Endothelial cell of umbilical vein (primary cell): ENCODE measurements around the gene RPLP2. TPM values are rescaled to one million over a fixed set of nuclear protein-coding genes. Genes with fewer than 3 reads are reported as not detected.

ENCODE experiments used
- BruUV-seq: library from RNA; stranded (reverse); fragments of 400-500 nt; replicated peaks from 2 replicates; lab custom pipeline; 2021; lab: Mats Ljungman, UMichigan
- CTCF ChIA-PET: fragments of 300-600, 350-600 bp; sonication (Branson Sonifier 250); formaldehyde crosslinking; loops from one replicate; lab custom pipeline; 2021; ENCODE audit warnings: antibody characterized with exemption, inconsistent platforms; lab: Charles Lee
- POLR2A ChIA-PET: fragments of 300-600, 350-600 bp; sonication (Branson Sonifier 250); formaldehyde crosslinking; loops from one replicate; lab custom pipeline; 2021; ENCODE audit warnings: antibody characterized with exemption, inconsistent platforms; lab: Charles Lee
- DNase-seq: peaks from one replicate; pipeline ENCODE4 v3.0.0-alpha.2; 2011; ENCODE audit warnings: low read depth, low spot score
- FAIRE-seq: peaks from 2 replicates; lab custom pipeline; 2011; peaks lifted over from hg19 to GRCh38; lab: Jason Lieb, UNC
- H2AFZ ChIP-seq: 2 replicates; pipeline ENCODE4 v1.6.0; 2012; ENCODE audit warnings: low read depth, low read length, control low read depth, inconsistent platforms
- H3K27ac ChIP-seq: 2 replicates; pipeline ENCODE4 v1.5.1; 2011; ENCODE audit warnings: low read depth, mild to moderate bottlenecking, control low read depth, low read length, moderate library complexity; ENCODE audit not compliant: insufficient read depth
- H3K27me3 ChIP-seq, 2 experiments: 2 replicates each; pipeline versions ENCODE4 v1.6.0 to v1.6.1; 2011; ENCODE audit warnings: low read length in 2 of 2, mixed read lengths in 1 of 2; ENCODE audit not compliant: control insufficient read depth in 2 of 2, insufficient read depth in 2 of 2
- H3K36me3 ChIP-seq, 2 experiments: 2 replicates in 1 of 2; 3 replicates in 1 of 2; pipeline ENCODE4 v1.5.1; 2011; ENCODE audit warnings: low read length in 2 of 2, mild to moderate bottlenecking in 1 of 2, moderate library complexity in 1 of 2; ENCODE audit not compliant: control insufficient read depth in 2 of 2, insufficient read depth in 2 of 2; ENCODE audit errors: extremely low read depth in 1 of 2
- H3K4me1 ChIP-seq: 3 replicates; pipeline ENCODE4 v1.5.1; 2011; ENCODE audit warnings: mild to moderate bottlenecking, low read length; ENCODE audit not compliant: control insufficient read depth, insufficient read depth; ENCODE audit errors: extremely low read depth
- H3K4me2 ChIP-seq: 2 replicates; pipeline ENCODE4 v1.6.1; 2011; ENCODE audit warnings: low read length, control low read depth, mixed read lengths; ENCODE audit not compliant: insufficient read depth
- H3K4me3 ChIP-seq, 3 experiments: fragments of 200-600 bp in 1 of 3; sonication (generic), shearing (Covaris generic) in 1 of 3; replicated peaks in 1 of 3; 2 replicates each; pipeline ENCODE4 v1.5.1; 2011 to 2016; ENCODE audit warnings: control low read depth in 3 of 3, low read length in 3 of 3, mild to moderate bottlenecking in 2 of 3, inconsistent platforms in 1 of 3, low read depth in 1 of 3, moderate library complexity in 1 of 3; ENCODE audit not compliant: insufficient read depth in 1 of 3
- H3K79me2 ChIP-seq: 2 replicates; pipeline ENCODE4 v1.6.0; 2012; ENCODE audit warnings: low read length, inconsistent platforms; ENCODE audit not compliant: control insufficient read depth, insufficient read depth
- H3K9ac ChIP-seq: replicated peaks from 2 replicates; pipeline ENCODE3; 2011; ENCODE audit warnings: low read length, control low read depth; ENCODE audit not compliant: insufficient read depth; ENCODE audit errors: extremely low read depth
- H3K9me1 ChIP-seq: replicated peaks from 3 replicates; pipeline ENCODE4 v1.6.0; 2011; ENCODE audit warnings: mild to moderate bottlenecking, low read length; ENCODE audit not compliant: control insufficient read depth, insufficient read depth; ENCODE audit errors: extremely low read depth
- H3K9me3 ChIP-seq: replicated peaks from 2 replicates; pipeline ENCODE4 v1.5.1; 2012; ENCODE audit warnings: low read length, inconsistent platforms; ENCODE audit not compliant: control insufficient read depth, insufficient read depth
- H4K20me1 ChIP-seq: replicated peaks from 2 replicates; pipeline ENCODE3; 2011; ENCODE audit warnings: mild to moderate bottlenecking, low read length; ENCODE audit not compliant: control insufficient read depth, insufficient read depth; ENCODE audit errors: extremely low read depth
- JUN ChIP-seq: IDR thresholded peaks from 2 replicates; pipeline ENCODE4 v1.6.1; 2011; ENCODE audit warnings: borderline replicate concordance, low read depth; ENCODE audit not compliant: insufficient read length, insufficient read depth
- POLR2A ChIP-seq: IDR thresholded peaks from 2 replicates; pipeline ENCODE4 v1.6.1; 2012; ENCODE audit warnings: low read depth, mild to moderate bottlenecking, control low read depth, low read length
- dilution Hi-C: fragments of 300-500 bp; cut with MboI; formaldehyde crosslinking; loops from one replicate; pipeline ENCODE4 v1.15.0; 2019; ENCODE audit warnings: low sequenced_read_pairs; ENCODE audit not compliant: extremely low pct_ligation_motif_present
- intact Hi-C: fragments of 100-400 bp; cut with micrococcal nuclease; formaldehyde crosslinking; loops from one replicate; pipeline ENCODE4 v1.10.0; 2022
- polyA plus RNA-seq, 4 experiments: library from polyadenylated mRNA; depleted of rRNA in 3 of 4; stranded (reverse) in 3 of 4; unstranded in 1 of 4; fragments of >200 nt; gene quantifications; 2 replicates each; pipeline versions ENCODE4 v1.2.1 to v1.2.3, GENCODE V29; 2011 to 2012; ENCODE audit warnings: missing spikeins in 1 of 4
- total RNA-seq: library from RNA; stranded (reverse); gene quantifications from 2 replicates; pipeline ENCODE4 v1.2.3, GENCODE V29; 2021
- TF ChIP-seq, protein P1 (sequence below): IDR thresholded peaks from 2 replicates; pipeline ENCODE4 v1.6.1; 2011; ENCODE audit not compliant: insufficient read depth, insufficient read length

Gene RPLP2
- total and polyA plus RNA-seq, 2 donors (not counting 3 experiments of a cell fraction or from before 2014, with no cell fraction given): 1,579 to 1,739 TPM

DNA sequence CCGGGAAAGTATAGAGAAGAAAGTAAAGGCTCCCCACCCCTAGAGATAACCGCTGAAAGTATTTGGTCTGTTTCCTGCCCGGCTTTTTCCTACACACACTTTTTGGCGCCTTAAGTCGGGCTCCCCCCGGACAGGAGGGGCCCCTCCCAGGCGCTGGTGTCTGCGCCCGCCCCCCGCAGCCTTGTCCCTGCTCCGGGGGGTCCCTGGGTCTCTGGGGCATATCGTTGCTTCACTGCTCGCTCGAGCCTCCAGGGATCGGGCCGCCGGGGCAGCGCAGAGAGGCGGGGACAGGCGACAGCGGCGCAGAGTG is 17.0 kb downstream of the RPLP2 start:
- ChIA-PET POLR2A (no interaction called here), CTCF (no interaction called here)
- peak overlapping the region; percentile 2 to 23 (median 19) for H3K4me3 ChIP-seq
- peaks cover 34% of the 10 kb centered on the region for H3K4me1 ChIP-seq
- BruUV-seq: no TSS peak
- no peaks in the 10 kb centered on the region for H3K9me3 ChIP-seq
- peak overlapping the region; percentile 52 for H2AFZ ChIP-seq
- dilution Hi-C loops: no loop called here
- intact Hi-C loops: no loop called here
- no peak overlapping the region for H3K9ac ChIP-seq
- TF ChIP-seq, protein P1, sequence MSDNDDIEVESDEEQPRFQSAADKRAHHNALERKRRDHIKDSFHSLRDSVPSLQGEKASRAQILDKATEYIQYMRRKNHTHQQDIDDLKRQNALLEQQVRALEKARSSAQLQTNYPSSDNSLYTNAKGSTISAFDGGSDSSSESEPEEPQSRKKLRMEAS: no peak
- no peaks in the 10 kb centered on the region for H3K9me1 ChIP-seq
- H3K27ac ChIP-seq: no peak overlapping the region
- no peaks in the 10 kb centered on the region for H3K27me3 ChIP-seq
- DNase-seq (no peak), FAIRE-seq (no peak)
- H3K36me3 ChIP-seq: peaks cover 4 to 13% of the 10 kb centered on the region in 2 experiments
- H4K20me1 ChIP-seq: no peaks in the 10 kb centered on the region
- H3K79me2 ChIP-seq: peaks cover 4% of the 10 kb centered on the region
- peak overlapping the region; percentile 37 for H3K4me2 ChIP-seq

DNA sequence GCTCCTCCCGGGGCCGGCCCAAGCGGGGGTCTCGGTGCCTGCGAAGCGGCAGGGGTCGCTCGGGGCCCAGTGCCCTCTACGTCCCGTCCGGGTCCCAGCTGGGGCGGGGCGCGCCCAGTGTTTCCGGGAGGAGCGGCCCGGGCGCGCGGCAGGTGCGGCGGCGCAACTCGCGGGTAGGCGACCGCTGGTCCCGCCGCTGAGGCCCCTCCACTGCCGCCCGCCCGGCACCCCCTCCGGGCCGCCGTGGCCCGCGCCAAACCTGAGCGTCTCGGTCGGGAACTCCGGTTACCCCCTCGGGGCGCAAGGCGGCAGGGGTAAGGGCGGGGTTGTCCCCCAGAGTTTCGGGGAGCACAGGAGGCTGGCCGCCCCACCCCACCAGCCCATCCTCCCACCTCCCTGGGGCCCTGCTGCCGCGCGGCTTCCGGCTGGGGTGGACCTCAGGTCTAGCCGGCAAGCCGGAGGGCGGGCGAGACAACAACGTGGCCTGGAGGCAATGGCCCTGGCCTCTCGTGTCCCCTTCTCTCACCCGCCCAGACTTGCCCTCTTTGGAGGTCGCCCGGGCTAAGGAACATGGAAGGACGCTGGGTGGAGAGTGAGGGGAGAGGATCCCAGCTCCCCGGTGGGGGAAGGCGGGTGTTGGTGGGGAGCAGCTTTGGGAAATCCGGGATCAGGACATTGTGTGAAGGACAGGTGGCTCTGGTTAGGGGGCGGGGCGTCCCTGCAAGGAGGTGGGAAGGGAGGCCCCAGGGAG is 17.6 kb downstream of the RPLP2 start:
- H3K4me2 ChIP-seq: peak overlapping the region; percentile 37

More for the DNA sequence above, 17.6 kb downstream of the RPLP2 start:
- H2AFZ ChIP-seq: peak overlapping the region; percentile 52
- TF ChIP-seq POLR2A (peak; percentile 5), JUN (no peak)
- no TSS peak for BruUV-seq
- peaks cover 4 to 11% of the 10 kb centered on the region in 2 experiments for H3K36me3 ChIP-seq
- H3K27ac ChIP-seq: no peak overlapping the region
- CTCF ChIA-PET: no interaction called here
- H3K27me3 ChIP-seq: no peaks in the 10 kb centered on the region
- peak overlapping the region; percentile 2 to 23 (median 19) for H3K4me3 ChIP-seq
- H3K9me1 ChIP-seq: no peaks in the 10 kb centered on the region
- H4K20me1 ChIP-seq: no peaks in the 10 kb centered on the region
- intact Hi-C loops: no loop called here
- FAIRE-seq (no peak), DNase-seq (no peak)
- peaks cover 38% of the 10 kb centered on the region for H3K4me1 ChIP-seq
- dilution Hi-C loops: no loop called here
- no peaks in the 10 kb centered on the region for H3K9me3 ChIP-seq
- H3K79me2 ChIP-seq: peaks cover 1% of the 10 kb centered on the region
- no peak overlapping the region for H3K9ac ChIP-seq
- POLR2A ChIA-PET: no interaction called here
